Peyer's patch (tissue), 4 donors: ENCODE results near the gene EYA4.

ENCODE experiments used
- CTCF ChIP-seq, 6 experiments: fragments of 450-650 bp in 4 of 6; fragments of 200-600 bp in 2 of 6; sonication (generic) in 1 of 6; IDR thresholded peaks; one replicate each; pipeline ENCODE4 v1.5.1; 2017 to 2019; ENCODE audit warnings: antibody characterized with exemption in 6 of 6, mild to moderate bottlenecking in 3 of 6, moderate library complexity in 1 of 6
- POLR2A ChIP-seq, 2 donors: fragments of 450-650 bp; IDR thresholded peaks; one replicate each; pipeline ENCODE4 v1.5.1; 2017; ENCODE audit warnings: antibody characterized with exemption in 2 of 2, mild to moderate bottlenecking in 2 of 2, moderate library complexity in 2 of 2

- TF ChIP-seq CTCF (IDR thresholded peaks at IDR 0.05) (no peak), POLR2A (IDR thresholded peaks at IDR 0.05) (no peak)
These were observed 2.7 kb downstream of the EYA4 start for GRCh38 chr6:133243723-133244305.
